Keratinocyte (primary cell): Measurements from ENCODE around the gene ETV7. TPM values are rescaled to one million over a fixed set of nuclear protein-coding genes. Genes with fewer than 3 reads are reported as not detected.
"Not testable (repeated sequence)": the region's sequence is repeated elsewhere in the genome, so short reads cannot be mapped to it uniquely, and the experiment has no call there.

ENCODE experiments used
- DNase-seq: peaks from one replicate; pipeline ENCODE4 v3.0.0-alpha.2; 2011; ENCODE audit warnings: low read depth, missing footprints, low spot score
- FAIRE-seq: peaks from 2 replicates; lab custom pipeline; 2011; peaks lifted over from hg19 to GRCh38; lab: Jason Lieb, UNC
- H2AFZ ChIP-seq: 2 replicates; pipeline ENCODE4 v1.6.0; 2012; ENCODE audit warnings: low read length, control low read depth, inconsistent platforms; ENCODE audit not compliant: control insufficient read depth
- H3K27ac ChIP-seq: 2 replicates; pipeline ENCODE4 v1.5.1; 2011; ENCODE audit warnings: low read length; ENCODE audit not compliant: control insufficient read depth, insufficient read depth
- H3K27me3 ChIP-seq: 3 replicates; pipeline ENCODE4 v1.6.0; 2011; ENCODE audit warnings: low read length; ENCODE audit not compliant: control insufficient read depth, insufficient read depth; ENCODE audit errors: extremely low read depth
- H3K36me3 ChIP-seq, 2 experiments: 2 replicates in 1 of 2; 3 replicates in 1 of 2; pipeline ENCODE4 v1.5.1; 2011; ENCODE audit warnings: low read length in 2 of 2, mild to moderate bottlenecking in 1 of 2; ENCODE audit not compliant: control insufficient read depth in 2 of 2, insufficient read depth in 2 of 2; ENCODE audit errors: extremely low read depth in 1 of 2
- H3K4me1 ChIP-seq: 3 replicates; pipeline ENCODE4 v1.5.1; 2011; ENCODE audit warnings: low read length; ENCODE audit not compliant: control insufficient read depth, insufficient read depth; ENCODE audit errors: extremely low read depth
- H3K4me2 ChIP-seq: 3 replicates; pipeline ENCODE4 v1.6.0; 2011; ENCODE audit warnings: low read depth, low read length; ENCODE audit not compliant: control insufficient read depth, insufficient read depth; ENCODE audit errors: extremely low read depth
- H3K4me3 ChIP-seq, 3 experiments: fragments of 200-600 bp in 1 of 3; sonication (generic) in 1 of 3; 2 replicates in 2 of 3; 3 replicates in 1 of 3; pipeline ENCODE4 v1.5.1; 2011 to 2016; ENCODE audit warnings: low read length in 3 of 3, mild to moderate bottlenecking in 3 of 3, control low read depth in 2 of 3, inconsistent platforms in 1 of 3, low read depth in 1 of 3, mixed read lengths in 1 of 3, mixed run types in 1 of 3, moderate library complexity in 1 of 3; ENCODE audit not compliant: control insufficient read depth in 2 of 3, insufficient read depth in 2 of 3; ENCODE audit errors: extremely low read depth in 1 of 3
- H3K79me2 ChIP-seq: 2 replicates; pipeline ENCODE4 v1.6.0; 2012; ENCODE audit warnings: low read length; ENCODE audit not compliant: control insufficient read depth, insufficient read depth
- H3K9ac ChIP-seq: 3 replicates; pipeline ENCODE4 v1.6.0; 2011; ENCODE audit warnings: low read length; ENCODE audit not compliant: control insufficient read depth, insufficient read depth; ENCODE audit errors: extremely low read depth
- H3K9me1 ChIP-seq: 3 replicates; pipeline ENCODE4 v1.6.0; 2011; ENCODE audit warnings: low read length; ENCODE audit not compliant: control insufficient read depth, insufficient read depth; ENCODE audit errors: extremely low read depth
- H3K9me3 ChIP-seq: 2 replicates; pipeline ENCODE4 v1.5.1; 2012; ENCODE audit warnings: low read depth, low read length; ENCODE audit not compliant: control insufficient read depth
- H4K20me1 ChIP-seq: 3 replicates; pipeline ENCODE4 v1.6.0; 2011; ENCODE audit warnings: low read length; ENCODE audit not compliant: control insufficient read depth, insufficient read depth; ENCODE audit errors: extremely low read depth
- EZH2 ChIP-seq: IDR thresholded peaks from one replicate; pipeline ENCODE4 v1.6.1; 2012; ENCODE audit warnings: inconsistent platforms, mild to moderate bottlenecking, low read length, moderate library complexity
- dilution Hi-C: fragments of 300-500 bp; cut with MboI; formaldehyde crosslinking; loops from one replicate; pipeline ENCODE4 v1.7.0; 2020; ENCODE audit warnings: low sequenced_read_pairs; ENCODE audit not compliant: extremely low pct_ligation_motif_present
- polyA plus RNA-seq, 5 experiments: library from polyadenylated mRNA; depleted of rRNA in 3 of 5; stranded (reverse) in 3 of 5; stranded (forward) in 1 of 5; unstranded in 1 of 5; fragments of >200 nt; gene quantifications; 1 replicate in 1 of 5; 2 replicates in 3 of 5; 3 replicates in 1 of 5; pipeline versions ENCODE4 v1.2.1 to v1.2.3, GENCODE V29; 2011 to 2012; ENCODE audit warnings: missing spikeins in 2 of 5, low read depth in 1 of 5, low replicate concordance in 1 of 5
- TF ChIP-seq, protein P1 (sequence below), 3 experiments: IDR thresholded peaks in 1 of 3; conservative IDR thresholded peaks in 1 of 3; optimal IDR thresholded peaks in 1 of 3; 2 replicates in 2 of 3; 3 replicates in 1 of 3; pipeline versions ENCODE3 to v1.5.1; 2011; ENCODE audit warnings: low read length in 3 of 3, mild to moderate bottlenecking in 3 of 3, moderate library complexity in 2 of 3, control low read depth in 1 of 3, inconsistent platforms in 1 of 3; ENCODE audit not compliant: insufficient read depth in 2 of 3; ENCODE audit errors: extremely low read depth in 1 of 3

The ETV7 gene
- polyA plus RNA-seq, 1 donor (not counting 4 experiments of a cell fraction or from before 2014, with no cell fraction given): 0.22 TPM

GRCh38 chr6:36413489-36414480 lies 26.3 kb upstream of the ETV7 start:
- Histone ChIP-seq H3K4me2 (no peak overlapping the region), H3K4me1 (peaks cover 6% of the 10 kb centered on the region), H3K79me2 (no peaks in the 10 kb centered on the region), H2AFZ (no peak overlapping the region), H3K27me3 (no peaks in the 10 kb centered on the region), H3K4me3 (no peak overlapping the region), H3K9ac (no peak overlapping the region), H3K27ac (no peak overlapping the region), H3K36me3 (no peaks in the 10 kb centered on the region), H4K20me1 (no peaks in the 10 kb centered on the region), H3K9me1 (no peaks in the 10 kb centered on the region), H3K9me3 (no peaks in the 10 kb centered on the region)
- no peak for DNase-seq
- TF ChIP-seq, protein P1, sequence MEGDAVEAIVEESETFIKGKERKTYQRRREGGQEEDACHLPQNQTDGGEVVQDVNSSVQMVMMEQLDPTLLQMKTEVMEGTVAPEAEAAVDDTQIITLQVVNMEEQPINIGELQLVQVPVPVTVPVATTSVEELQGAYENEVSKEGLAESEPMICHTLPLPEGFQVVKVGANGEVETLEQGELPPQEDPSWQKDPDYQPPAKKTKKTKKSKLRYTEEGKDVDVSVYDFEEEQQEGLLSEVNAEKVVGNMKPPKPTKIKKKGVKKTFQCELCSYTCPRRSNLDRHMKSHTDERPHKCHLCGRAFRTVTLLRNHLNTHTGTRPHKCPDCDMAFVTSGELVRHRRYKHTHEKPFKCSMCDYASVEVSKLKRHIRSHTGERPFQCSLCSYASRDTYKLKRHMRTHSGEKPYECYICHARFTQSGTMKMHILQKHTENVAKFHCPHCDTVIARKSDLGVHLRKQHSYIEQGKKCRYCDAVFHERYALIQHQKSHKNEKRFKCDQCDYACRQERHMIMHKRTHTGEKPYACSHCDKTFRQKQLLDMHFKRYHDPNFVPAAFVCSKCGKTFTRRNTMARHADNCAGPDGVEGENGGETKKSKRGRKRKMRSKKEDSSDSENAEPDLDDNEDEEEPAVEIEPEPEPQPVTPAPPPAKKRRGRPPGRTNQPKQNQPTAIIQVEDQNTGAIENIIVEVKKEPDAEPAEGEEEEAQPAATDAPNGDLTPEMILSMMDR (optimal IDR thresholded peaks at IDR 0.05 in 1 of 3, IDR thresholded peaks at IDR 0.05 in 1 of 3, conservative IDR thresholded peaks at IDR 0.05 in 1 of 3; ENCODE audit: extremely low read depth in 1 of 3, insufficient read depth in 2 of 3, low read length in 3 of 3): no peak
- no peak for TF ChIP-seq EZH2
- no peak for FAIRE-seq
- dilution Hi-C loops: no loop called here

GRCh38 chr6:36409718-36410117 lies 22.2 kb upstream of the ETV7 start:
- H3K9me1 ChIP-seq, DNase-seq, H3K9me3 ChIP-seq, H3K36me3 ChIP-seq, H4K20me1 ChIP-seq, H3K79me2 ChIP-seq, H3K9ac ChIP-seq, H3K4me2 ChIP-seq, H3K4me3 ChIP-seq, H3K27me3 ChIP-seq, H3K27ac ChIP-seq, H2AFZ ChIP-seq, dilution Hi-C loops, H3K4me1 ChIP-seq, FAIRE-seq: not testable (repeated sequence)
